OCI-LY1 (cell line): ENCODE results near the gene SZRD1.

ENCODE experiments used
- EZH2 ChIP-seq: fragments of 200-600 bp; sonication (generic), shearing (Covaris generic); IDR thresholded peaks from 2 replicates; pipeline ENCODE4 v1.8.0; 2017; ENCODE audit warnings: borderline replicate concordance, mixed run types, mild to moderate bottlenecking, antibody characterized with exemption, low read length, moderate library complexity, mixed read lengths
- TF ChIP-seq, protein P1 (sequence below): fragments of 200-600 bp; sonication (generic), shearing (Covaris generic); IDR thresholded peaks from 2 replicates; pipeline ENCODE4 v1.5.1; 2017; ENCODE audit warnings: mild to moderate bottlenecking, antibody characterized with exemption, low read length, moderate library complexity, mixed read lengths

DNA sequence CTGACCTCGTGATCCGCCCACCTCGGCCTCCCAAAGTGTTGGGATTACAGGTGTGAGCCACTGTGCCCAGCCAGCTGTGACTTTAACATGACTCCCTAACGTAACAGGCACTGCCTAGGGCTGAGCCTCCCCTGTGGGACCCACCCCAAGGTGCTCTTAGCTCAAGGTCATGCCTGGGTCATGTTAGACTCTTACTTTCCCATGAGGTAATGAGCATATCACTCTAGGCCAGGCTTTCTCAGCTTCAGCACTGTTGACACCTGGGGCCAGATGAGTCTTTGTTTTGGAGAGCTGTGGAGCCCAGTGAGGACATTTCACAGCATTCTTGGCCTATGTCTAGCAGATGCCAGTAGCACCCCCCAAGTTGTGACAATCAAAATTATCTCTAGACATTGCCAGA lies 78.0 kb downstream of the SZRD1 start:
- TF ChIP-seq, protein P1, sequence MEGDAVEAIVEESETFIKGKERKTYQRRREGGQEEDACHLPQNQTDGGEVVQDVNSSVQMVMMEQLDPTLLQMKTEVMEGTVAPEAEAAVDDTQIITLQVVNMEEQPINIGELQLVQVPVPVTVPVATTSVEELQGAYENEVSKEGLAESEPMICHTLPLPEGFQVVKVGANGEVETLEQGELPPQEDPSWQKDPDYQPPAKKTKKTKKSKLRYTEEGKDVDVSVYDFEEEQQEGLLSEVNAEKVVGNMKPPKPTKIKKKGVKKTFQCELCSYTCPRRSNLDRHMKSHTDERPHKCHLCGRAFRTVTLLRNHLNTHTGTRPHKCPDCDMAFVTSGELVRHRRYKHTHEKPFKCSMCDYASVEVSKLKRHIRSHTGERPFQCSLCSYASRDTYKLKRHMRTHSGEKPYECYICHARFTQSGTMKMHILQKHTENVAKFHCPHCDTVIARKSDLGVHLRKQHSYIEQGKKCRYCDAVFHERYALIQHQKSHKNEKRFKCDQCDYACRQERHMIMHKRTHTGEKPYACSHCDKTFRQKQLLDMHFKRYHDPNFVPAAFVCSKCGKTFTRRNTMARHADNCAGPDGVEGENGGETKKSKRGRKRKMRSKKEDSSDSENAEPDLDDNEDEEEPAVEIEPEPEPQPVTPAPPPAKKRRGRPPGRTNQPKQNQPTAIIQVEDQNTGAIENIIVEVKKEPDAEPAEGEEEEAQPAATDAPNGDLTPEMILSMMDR, result no peak
- no peak for TF ChIP-seq EZH2
